ENCODE data around the gene NCKAP1. TPM values are rescaled to one million over a fixed set of nuclear protein-coding genes. Genes with fewer than 3 reads are reported as not detected.

Gene NCKAP1
- total and polyA plus RNA-seq, 2 experiments from 2014 or later, result 81.7 to 90.4 TPM

DNA sequence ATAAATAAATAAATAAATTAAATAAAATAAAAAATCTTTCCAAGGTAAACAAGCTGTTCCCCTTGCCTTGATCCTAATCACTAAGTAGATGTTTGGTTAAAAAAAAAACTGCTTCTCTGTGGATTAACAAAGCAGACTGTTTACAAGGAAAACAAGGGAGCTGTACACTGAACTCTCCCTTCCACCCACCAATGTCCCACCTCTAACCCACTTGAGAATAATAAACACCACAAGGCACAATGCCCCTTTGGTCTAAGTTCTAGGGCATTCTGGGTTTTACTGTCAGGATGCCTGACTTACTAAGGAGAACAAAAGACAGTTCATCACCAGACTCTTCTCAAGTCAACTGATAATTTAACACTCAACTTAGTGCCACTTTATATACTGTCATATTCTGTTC, 83.5 kb downstream of the NCKAP1 start:
- Histone ChIP-seq H3K27me3 (no peaks in the 10 kb centered on the region), H3K27ac (peak overlapping the region; percentile 31), H3K4me3 (no peak overlapping the region), H3K4me1 (ENCODE audit: low read depth) (no peaks in the 10 kb centered on the region), H3K36me3 (peaks cover 39% of the 10 kb centered on the region), H3K9me3 (ENCODE audit: low read depth) (no peaks in the 10 kb centered on the region)
- DNase-seq (ENCODE audit: low read depth in 1 of 2, low spot score in 1 of 2), result no peak
- TF ChIP-seq, protein P1, sequence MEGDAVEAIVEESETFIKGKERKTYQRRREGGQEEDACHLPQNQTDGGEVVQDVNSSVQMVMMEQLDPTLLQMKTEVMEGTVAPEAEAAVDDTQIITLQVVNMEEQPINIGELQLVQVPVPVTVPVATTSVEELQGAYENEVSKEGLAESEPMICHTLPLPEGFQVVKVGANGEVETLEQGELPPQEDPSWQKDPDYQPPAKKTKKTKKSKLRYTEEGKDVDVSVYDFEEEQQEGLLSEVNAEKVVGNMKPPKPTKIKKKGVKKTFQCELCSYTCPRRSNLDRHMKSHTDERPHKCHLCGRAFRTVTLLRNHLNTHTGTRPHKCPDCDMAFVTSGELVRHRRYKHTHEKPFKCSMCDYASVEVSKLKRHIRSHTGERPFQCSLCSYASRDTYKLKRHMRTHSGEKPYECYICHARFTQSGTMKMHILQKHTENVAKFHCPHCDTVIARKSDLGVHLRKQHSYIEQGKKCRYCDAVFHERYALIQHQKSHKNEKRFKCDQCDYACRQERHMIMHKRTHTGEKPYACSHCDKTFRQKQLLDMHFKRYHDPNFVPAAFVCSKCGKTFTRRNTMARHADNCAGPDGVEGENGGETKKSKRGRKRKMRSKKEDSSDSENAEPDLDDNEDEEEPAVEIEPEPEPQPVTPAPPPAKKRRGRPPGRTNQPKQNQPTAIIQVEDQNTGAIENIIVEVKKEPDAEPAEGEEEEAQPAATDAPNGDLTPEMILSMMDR (IDR thresholded peaks at IDR 0.05; ENCODE audit: low read depth, low read length), result no peak

DNA sequence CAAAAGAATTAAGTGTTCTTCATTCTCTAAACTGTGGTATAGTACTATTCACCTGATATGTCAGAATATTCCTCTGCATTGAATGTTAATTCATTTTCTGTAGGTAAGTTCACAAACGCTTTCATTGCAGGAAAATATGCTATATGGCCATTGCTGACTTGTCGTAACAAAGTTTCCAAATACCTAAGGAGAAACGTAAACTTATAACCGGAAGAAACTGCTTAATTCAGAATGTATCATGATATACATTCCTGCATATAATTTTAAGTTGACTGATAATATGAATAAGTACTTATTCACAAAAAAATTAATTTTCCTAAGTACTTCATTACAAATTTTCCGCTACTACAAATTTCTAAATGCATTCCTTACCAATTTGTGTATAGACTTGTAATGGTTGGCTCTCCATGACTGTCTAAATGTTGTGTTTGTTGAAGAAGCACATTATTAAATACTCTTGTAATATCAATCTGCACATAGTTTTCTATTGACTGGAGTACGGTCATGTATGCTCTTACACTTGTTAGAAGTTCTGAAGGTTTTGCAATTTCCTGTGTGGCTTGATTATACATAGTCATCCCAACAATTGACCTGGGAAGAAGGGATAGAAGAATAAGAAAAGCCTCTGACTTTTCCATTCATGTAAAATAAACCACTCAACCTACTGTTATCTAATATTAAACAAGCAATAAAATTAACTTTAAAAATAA, 85.4 kb downstream of the NCKAP1 start:
- Histone ChIP-seq H3K9me3 (ENCODE audit: low read depth) (no peaks in the 10 kb centered on the region), H3K27ac (no peak overlapping the region), H3K27me3 (no peaks in the 10 kb centered on the region), H3K4me3 (no peak overlapping the region), H3K36me3 (peaks cover 39% of the 10 kb centered on the region), H3K4me1 (ENCODE audit: low read depth) (peaks cover 18% of the 10 kb centered on the region)
- DNase-seq (ENCODE audit: low read depth in 1 of 2, low spot score in 1 of 2), result peak in 1 of 2 donors; percentile 46
- TF ChIP-seq, protein P1 (IDR thresholded peaks at IDR 0.05; ENCODE audit: low read depth, low read length), result no peak

DNA sequence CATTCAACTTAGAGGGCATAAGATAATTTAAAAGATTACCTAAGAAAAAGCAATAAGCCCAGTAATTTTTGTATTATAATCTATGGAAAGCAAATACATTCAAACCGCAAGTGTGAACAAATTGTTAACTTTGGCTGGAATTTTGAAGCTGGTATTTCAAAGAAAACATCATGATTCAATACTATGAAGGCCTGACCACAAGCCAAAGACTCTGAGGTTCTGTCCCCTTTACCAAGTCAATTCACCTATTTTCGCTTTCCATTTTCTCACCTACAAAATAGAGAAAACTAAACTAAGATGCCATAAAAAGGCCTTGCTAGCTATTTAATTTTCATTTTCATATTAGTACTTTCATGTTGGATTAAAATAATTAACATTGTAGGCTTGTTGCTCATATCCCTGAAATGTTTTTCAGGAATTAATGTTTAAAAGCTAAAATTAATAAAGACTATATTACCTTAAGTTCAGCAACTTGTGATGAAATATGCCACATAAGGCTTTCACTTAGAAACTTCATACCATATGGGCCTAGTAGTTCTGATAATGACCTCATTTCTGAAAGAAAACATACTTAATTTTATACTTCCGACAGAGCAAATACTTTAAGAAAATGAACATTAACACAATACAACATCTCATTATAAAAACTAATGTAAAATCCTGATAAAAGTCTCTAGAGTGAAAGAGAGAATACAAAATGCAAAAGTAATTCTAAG, 86.2 kb downstream of the NCKAP1 start:
- Histone ChIP-seq H3K36me3 (peaks cover 39% of the 10 kb centered on the region), H3K27ac (no peak overlapping the region), H3K4me1 (ENCODE audit: low read depth) (peaks cover 23% of the 10 kb centered on the region), H3K4me3 (no peak overlapping the region), H3K27me3 (no peaks in the 10 kb centered on the region), H3K9me3 (ENCODE audit: low read depth) (no peaks in the 10 kb centered on the region)
- no peak for DNase-seq (ENCODE audit: low read depth in 1 of 2, low spot score in 1 of 2)
- TF ChIP-seq, protein P1 (IDR thresholded peaks at IDR 0.05; ENCODE audit: low read depth, low read length), result no peak

DNA sequence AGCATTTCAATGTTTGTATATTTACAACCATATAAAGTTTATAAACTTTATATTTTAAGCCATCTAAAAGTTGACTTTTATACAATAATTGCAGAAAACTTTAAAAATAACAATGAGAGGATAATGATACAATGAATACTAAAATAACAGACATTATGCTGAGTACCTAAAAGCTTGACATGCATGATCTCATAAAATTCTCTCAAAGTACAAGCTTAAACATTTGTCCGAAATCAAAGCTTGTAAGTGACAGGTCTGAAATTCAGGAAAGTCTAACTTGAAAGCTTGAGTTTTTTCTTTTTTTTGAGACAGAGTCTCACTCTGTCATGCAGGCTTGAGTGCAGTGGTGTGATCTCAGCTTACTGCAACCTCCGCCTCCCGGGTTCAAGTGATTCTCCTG, 87.7 kb downstream of the NCKAP1 start:
- DNase-seq (ENCODE audit: low read depth in 1 of 2, low spot score in 1 of 2), result no peak
- TF ChIP-seq, protein P1 (IDR thresholded peaks at IDR 0.05; ENCODE audit: low read depth, low read length), result no peak
- H3K27ac ChIP-seq, result peak overlapping the region; percentile 69
- no peaks in the 10 kb centered on the region for H3K9me3 ChIP-seq (ENCODE audit: low read depth)
- H3K4me1 ChIP-seq (ENCODE audit: low read depth), result peaks cover 29% of the 10 kb centered on the region
- H3K4me3 ChIP-seq, result no peak overlapping the region
- no peaks in the 10 kb centered on the region for H3K27me3 ChIP-seq
- H3K36me3 ChIP-seq, result peaks cover 31% of the 10 kb centered on the region

DNA sequence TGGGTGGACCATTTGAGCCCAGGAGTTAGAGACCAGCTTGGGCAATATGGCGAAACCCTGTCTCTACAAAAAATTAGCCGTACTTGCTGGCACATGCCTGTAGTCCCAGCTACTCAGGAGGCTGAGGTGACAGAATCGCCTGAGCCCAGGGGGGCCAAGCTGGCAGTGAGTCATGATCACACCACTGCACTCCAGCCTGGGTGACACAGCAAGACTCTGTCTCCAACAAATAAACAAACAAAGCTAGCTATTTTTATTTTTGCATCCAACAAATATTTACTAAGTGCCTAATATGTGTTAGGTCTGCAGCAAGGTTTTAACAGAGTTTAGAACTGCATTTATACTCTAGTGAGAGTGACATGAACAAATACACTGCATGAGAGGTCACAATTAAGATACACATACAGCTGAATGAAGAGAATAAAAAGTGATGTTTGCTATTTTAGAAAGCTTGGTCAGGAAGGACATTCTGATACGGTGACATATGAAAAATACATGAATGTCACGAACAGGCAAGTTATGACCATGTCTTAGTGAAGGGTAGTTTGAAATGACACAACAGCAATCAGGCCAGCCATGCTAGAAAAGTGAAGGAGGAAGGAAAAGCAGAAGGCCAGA, 88.6 kb downstream of the NCKAP1 start:
- DNase-seq (ENCODE audit: low read depth in 1 of 2, low spot score in 1 of 2), result peak in 1 of 2 donors; percentile 13
- H3K27me3 ChIP-seq, result no peaks in the 10 kb centered on the region
- TF ChIP-seq, protein P1 (IDR thresholded peaks at IDR 0.05; ENCODE audit: low read depth, low read length), result no peak
- no peaks in the 10 kb centered on the region for H3K9me3 ChIP-seq (ENCODE audit: low read depth)
- H3K27ac ChIP-seq, result peak overlapping the region; percentile 69
- H3K4me1 ChIP-seq (ENCODE audit: low read depth), result peaks cover 29% of the 10 kb centered on the region
- peaks cover 31% of the 10 kb centered on the region for H3K36me3 ChIP-seq
- no peak overlapping the region for H3K4me3 ChIP-seq

All from cardiac muscle cell (in vitro differentiated cells and primary cell).